HEK293 (cell line): ENCODE results near the gene TRAPPC5.

Experiments used
- HOXA7 ChIP-seq: sonication (generic); formaldehyde crosslinking; IDR thresholded peaks from 2 replicates; pipeline ENCODE4 v1.8.1; 2022; ENCODE audit warnings: missing genetic modification reagents, borderline replicate concordance
- INSM2 ChIP-seq: fragments of 450-650 bp; formaldehyde crosslinking; IDR thresholded peaks from 2 replicates; pipeline ENCODE4 v1.5.1; 2016; ENCODE audit warnings: missing biosample characterization, missing genetic modification characterization
- REST ChIP-seq: fragments of 450-650 bp; formaldehyde crosslinking; IDR thresholded peaks from 2 replicates; pipeline ENCODE4 v1.5.1; 2016; ENCODE audit warnings: missing biosample characterization, missing genetic modification characterization
- SALL2 ChIP-seq: fragments of 450-650 bp; formaldehyde crosslinking; IDR thresholded peaks from 2 replicates; pipeline ENCODE4 v1.5.0; 2017; ENCODE audit warnings: missing biosample characterization, mild to moderate bottlenecking, missing genetic modification characterization, borderline replicate concordance
- SETDB1 ChIP-seq: IDR thresholded peaks from one replicate; pipeline ENCODE4 v1.6.1; 2017; ENCODE audit warnings: mild to moderate bottlenecking, low read length, moderate library complexity, mixed read lengths; ENCODE audit not compliant: insufficient read length
- ZNF10 ChIP-seq: fragments of 450-650 bp; formaldehyde crosslinking; IDR thresholded peaks from 2 replicates; pipeline ENCODE4 v1.5.1; 2017; ENCODE audit warnings: missing biosample characterization, missing genetic modification characterization
- ZNF133 ChIP-seq: fragments of 450-650 bp; formaldehyde crosslinking; IDR thresholded peaks from 2 replicates; pipeline ENCODE4 v1.5.1; 2016; ENCODE audit warnings: missing biosample characterization, missing genetic modification characterization
- ZNF157 ChIP-seq: fragments of 450-650 bp; formaldehyde crosslinking; IDR thresholded peaks from 2 replicates; pipeline ENCODE4 v1.5.1; 2016; ENCODE audit warnings: missing biosample characterization, missing genetic modification characterization
- ZNF169 ChIP-seq: fragments of 450-650 bp; formaldehyde crosslinking; IDR thresholded peaks from 2 replicates; pipeline ENCODE4 v1.5.1; 2016; ENCODE audit warnings: missing biosample characterization, missing genetic modification characterization
- ZNF19 ChIP-seq: fragments of 450-650 bp; formaldehyde crosslinking; IDR thresholded peaks from 2 replicates; pipeline ENCODE4; 2016; ENCODE audit warnings: missing biosample characterization, missing genetic modification characterization, low read depth
- ZNF2 ChIP-seq: fragments of 450-650 bp; formaldehyde crosslinking; IDR thresholded peaks from 2 replicates; pipeline ENCODE4 v1.5.1; 2016; ENCODE audit warnings: missing biosample characterization, missing genetic modification characterization
- ZNF266 ChIP-seq: fragments of 450-650 bp; formaldehyde crosslinking; IDR thresholded peaks from 2 replicates; pipeline ENCODE4 v1.5.1; 2016; ENCODE audit warnings: missing biosample characterization, missing genetic modification characterization, low read depth
- ZNF311 ChIP-seq: fragments of 450-650 bp; formaldehyde crosslinking; IDR thresholded peaks from 2 replicates; pipeline ENCODE4 v1.5.1; 2017; ENCODE audit warnings: missing biosample characterization, missing genetic modification characterization, borderline replicate concordance
- ZNF366 ChIP-seq: fragments of 450-650 bp; formaldehyde crosslinking; conservative IDR thresholded peaks from 2 replicates; pipeline ENCODE4 v1.5.1; 2016; ENCODE audit warnings: missing biosample characterization, missing genetic modification characterization
- ZNF394 ChIP-seq: fragments of 450-650 bp; formaldehyde crosslinking; IDR thresholded peaks from 2 replicates; pipeline ENCODE4 v1.5.1; 2016; ENCODE audit warnings: missing biosample characterization, missing genetic modification characterization, mild to moderate bottlenecking, moderate library complexity, borderline replicate concordance
- ZNF404 ChIP-seq: fragments of 450-650 bp; formaldehyde crosslinking; IDR thresholded peaks from 2 replicates; pipeline ENCODE4 v1.5.1; 2017; ENCODE audit warnings: missing biosample characterization, missing genetic modification characterization
- ZNF449 ChIP-seq: fragments of 450-650 bp; formaldehyde crosslinking; IDR thresholded peaks from 2 replicates; pipeline ENCODE4 v1.5.1; 2017; ENCODE audit warnings: missing biosample characterization, mild to moderate bottlenecking, missing genetic modification characterization, moderate library complexity
- ZNF521 ChIP-seq: fragments of 450-650 bp; formaldehyde crosslinking; IDR thresholded peaks from 2 replicates; pipeline ENCODE4 v1.5.1; 2017; ENCODE audit warnings: missing biosample characterization, mild to moderate bottlenecking, missing genetic modification characterization
- ZNF560 ChIP-seq: fragments of 450-650 bp; formaldehyde crosslinking; IDR thresholded peaks from 2 replicates; pipeline ENCODE4 v1.5.1; 2017; ENCODE audit warnings: missing biosample characterization, missing genetic modification characterization, borderline replicate concordance
- ZNF580 ChIP-seq: fragments of 450-650 bp; formaldehyde crosslinking; IDR thresholded peaks from 2 replicates; pipeline ENCODE4 v1.5.1; 2016; ENCODE audit warnings: missing biosample characterization, missing genetic modification characterization
- ZNF610 ChIP-seq: fragments of 450-650 bp; formaldehyde crosslinking; IDR thresholded peaks from 2 replicates; pipeline ENCODE4 v1.5.1; 2016; ENCODE audit warnings: missing biosample characterization, missing genetic modification characterization, borderline replicate concordance
- ZNF837 ChIP-seq: fragments of 450-650 bp; formaldehyde crosslinking; IDR thresholded peaks from 2 replicates; pipeline ENCODE4 v1.5.1; 2016; ENCODE audit warnings: missing biosample characterization, missing genetic modification characterization
- ZNF843 ChIP-seq: fragments of 450-650 bp; formaldehyde crosslinking; IDR thresholded peaks from 2 replicates; pipeline ENCODE4 v1.5.1; 2016; ENCODE audit warnings: missing biosample characterization, missing genetic modification characterization
- ZSCAN16 ChIP-seq: fragments of 450-650 bp; formaldehyde crosslinking; IDR thresholded peaks from 2 replicates; pipeline ENCODE4 v1.5.1; 2016; ENCODE audit warnings: missing biosample characterization, missing genetic modification characterization
- ZSCAN18 ChIP-seq: fragments of 450-650 bp; formaldehyde crosslinking; IDR thresholded peaks from 2 replicates; pipeline ENCODE4 v1.5.1; 2016; ENCODE audit warnings: missing biosample characterization, missing genetic modification characterization
- ZSCAN5A ChIP-seq: fragments of 450-650 bp; formaldehyde crosslinking; IDR thresholded peaks from 2 replicates; pipeline ENCODE4 v1.5.1; 2016; ENCODE audit warnings: missing biosample characterization, missing genetic modification characterization

TRAPPC5 gene

GRCh38 chr19:7652061-7652641 is 28.5 kb upstream of the TRAPPC5 start (continued):
- TF ChIP-seq REST (tag by site-specific recombination) (no peak), ZSCAN16 (no peak), ZNF449 (tag by site-specific recombination) (no peak), SALL2 (no peak), ZSCAN18 (tag by site-specific recombination) (peak; percentile 50; the same call in 1 of the 2 replicates), ZNF366 (tag by site-specific recombination) (peak; percentile 67), ZNF580 (tag by site-specific recombination) (peak; percentile 50; the same call in 1 of the 2 replicates), ZNF157 (tag by site-specific recombination) (no peak), ZNF10 (0 out of 2 replicates have a peak, but pooled peaks have one; percentile 30), ZNF169 (tag by site-specific recombination) (no peak), ZNF837 (tag by site-specific recombination) (no peak), HOXA7 (CRISPR knock-in tag) (no peak), ZNF133 (tag by site-specific recombination) (no peak), ZNF843 (peak; percentile 52; the same call in 1 of the 2 replicates), ZNF311 (tag by site-specific recombination) (no peak), ZNF610 (tag by site-specific recombination) (no peak), SETDB1 (no peak), ZSCAN5A (tag by site-specific recombination) (no peak), ZNF560 (tag by site-specific recombination) (no peak), ZNF266 (no peak), ZNF2 (tag by site-specific recombination) (peak; percentile 90; the same call in 1 of the 2 replicates), ZNF404 (no peak), INSM2 (no peak), ZNF394 (tag by site-specific recombination) (peak; percentile 49; the same call in 1 of the 2 replicates), ZNF19 (tag by site-specific recombination) (no peak), ZNF521 (tag by site-specific recombination) (no peak)
